Stimulated activated CD4-positive, alpha-beta T cell treated with anti-CD3 and anti-CD28 coated beads, Interleukin-4, amount 100 ng/mL, for 1 hour (primary cell): ENCODE data around the gene PTTG1IP.
"Not testable (repeated sequence)": the region's sequence is repeated elsewhere in the genome, so short reads cannot be mapped to it uniquely, and the experiment has no call there.

Source experiments
- DNase-seq: peaks from one replicate; pipeline ENCODE4 v3.0.0-alpha.2; 2020

The PTTG1IP gene

DNA sequence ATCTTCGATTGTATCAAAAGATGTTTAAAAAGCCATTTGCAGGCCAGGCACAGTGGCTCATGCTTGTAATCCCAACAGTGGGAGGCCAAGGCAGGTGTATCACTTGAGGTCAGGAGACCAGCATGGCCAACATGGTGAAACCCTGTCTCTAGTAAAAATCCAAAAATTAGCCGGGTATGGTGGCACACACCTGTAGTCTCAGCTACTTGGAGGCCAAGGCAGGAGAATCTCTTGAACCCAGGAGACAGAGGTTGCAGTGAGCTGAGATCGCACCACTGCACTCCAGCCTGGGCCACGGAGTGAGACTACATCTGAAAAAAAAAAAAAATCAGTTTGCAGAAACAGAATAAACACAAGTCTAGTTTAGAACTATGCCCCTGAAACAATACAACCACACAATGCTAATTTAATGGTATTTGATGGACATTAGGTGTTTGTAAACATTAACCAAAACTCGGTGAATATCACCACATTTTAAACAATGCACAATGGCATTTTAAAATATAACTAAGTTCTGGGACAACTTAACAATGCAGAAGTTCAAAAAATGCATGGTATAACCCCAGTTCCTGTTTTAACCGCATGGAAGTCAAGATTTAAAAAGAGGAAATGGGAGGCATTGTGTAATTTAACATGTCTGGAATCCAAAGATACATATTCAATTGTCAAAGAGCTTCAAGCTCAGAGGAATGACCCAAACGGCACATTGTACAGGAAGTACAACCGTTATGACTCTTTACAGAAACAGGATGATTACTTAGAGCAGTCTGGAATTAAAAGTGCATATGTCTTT, 7.1 kb upstream of the PTTG1IP start:
- DNase-seq, result no peak

DNA sequence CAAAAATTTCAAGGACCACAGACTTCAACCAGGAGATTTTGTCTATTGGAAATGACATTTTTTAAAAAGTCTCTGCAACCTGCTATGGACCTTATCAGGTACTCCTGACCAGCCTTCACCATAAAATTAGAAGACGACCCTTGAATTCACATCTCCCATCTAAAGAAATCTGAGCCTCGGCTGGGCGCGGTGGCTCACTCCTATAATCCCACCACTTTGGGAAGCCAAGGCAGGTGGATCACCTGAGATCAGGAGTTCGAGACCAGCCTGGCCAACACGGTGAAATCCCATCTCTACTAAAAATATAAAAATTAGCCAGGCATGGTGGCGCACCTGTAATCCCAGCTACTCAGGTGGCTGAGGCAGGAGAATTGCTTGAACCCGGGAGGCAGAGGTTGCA, 5.7 kb upstream of the PTTG1IP start:
- not testable (repeated sequence) for DNase-seq

DNA sequence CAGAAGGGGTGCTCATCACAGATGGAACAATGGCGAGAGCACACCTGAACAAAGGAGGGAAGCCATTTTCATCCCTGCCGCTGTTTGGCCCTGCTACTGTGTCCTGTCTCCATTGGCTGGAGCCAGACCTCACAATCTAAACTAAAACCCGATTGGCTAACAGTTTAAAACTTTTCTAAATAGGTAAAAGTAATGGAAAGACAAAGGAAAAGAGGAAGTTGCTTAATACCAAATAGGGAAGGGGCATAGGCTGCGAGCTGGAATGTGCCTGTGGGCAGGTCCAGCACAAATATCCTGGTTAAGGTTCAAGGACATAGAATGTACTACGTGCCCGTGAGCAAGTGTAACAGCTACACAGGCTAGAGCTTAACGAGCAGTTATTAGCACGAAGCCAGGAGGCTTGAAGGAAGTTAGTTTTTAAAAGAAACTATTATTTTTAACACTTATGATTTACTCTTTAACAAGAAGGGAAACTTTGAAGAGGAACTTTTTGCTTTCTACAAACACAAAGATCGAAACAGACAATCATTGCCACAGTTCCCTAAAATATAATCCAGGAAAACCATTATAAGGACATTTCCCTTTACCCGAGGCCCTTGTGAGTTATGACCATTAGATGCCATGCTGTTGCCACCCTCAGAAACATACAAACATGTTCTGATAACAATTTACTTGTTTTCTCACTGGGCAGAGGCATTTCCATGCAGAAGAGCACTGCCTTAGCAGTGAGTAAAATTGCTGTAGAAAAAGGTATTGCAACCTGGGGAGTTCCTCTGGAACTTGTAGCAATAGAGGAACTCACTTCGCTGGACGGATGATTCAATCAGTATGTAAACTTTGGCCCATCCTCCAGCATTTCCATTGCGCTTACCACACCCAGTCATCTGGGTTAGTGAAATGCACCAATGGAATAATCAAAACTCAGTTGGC, 4.8 kb upstream of the PTTG1IP start:
- DNase-seq, result no peak

DNA sequence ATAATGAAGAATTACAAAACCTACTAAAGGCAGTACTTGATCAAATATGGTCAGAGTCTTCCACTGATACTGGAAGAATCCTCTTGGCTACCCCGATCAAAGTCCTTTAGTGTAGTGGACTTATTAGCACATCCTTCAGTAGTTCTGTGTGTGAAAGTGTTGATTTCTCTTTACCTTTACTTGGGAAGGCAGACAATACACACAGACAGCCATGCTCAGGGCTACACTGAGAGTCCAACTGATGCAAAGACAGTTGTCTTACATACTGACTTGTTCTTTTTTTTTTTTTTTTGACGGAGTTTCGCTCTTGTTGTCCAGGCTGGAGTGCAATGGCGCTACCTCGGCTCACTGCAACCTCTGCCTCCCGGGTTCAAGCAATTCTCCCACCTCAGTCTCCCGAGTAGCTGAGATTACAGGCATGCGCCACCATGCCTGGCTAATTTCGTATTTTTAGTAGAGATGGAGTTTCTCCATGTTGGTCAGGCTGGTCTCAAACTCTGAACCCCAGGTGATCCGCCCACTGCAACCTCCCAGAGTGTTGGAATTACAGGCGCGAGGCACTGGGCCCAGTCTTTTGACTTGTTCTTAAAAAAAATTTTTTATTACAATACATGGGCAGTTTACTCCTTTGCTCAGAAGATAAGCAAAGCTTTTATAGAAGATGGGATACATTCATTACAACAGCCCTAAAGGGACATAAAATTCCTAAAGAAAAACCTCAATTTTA, 3.5 kb upstream of the PTTG1IP start:
- no peak for DNase-seq

DNA sequence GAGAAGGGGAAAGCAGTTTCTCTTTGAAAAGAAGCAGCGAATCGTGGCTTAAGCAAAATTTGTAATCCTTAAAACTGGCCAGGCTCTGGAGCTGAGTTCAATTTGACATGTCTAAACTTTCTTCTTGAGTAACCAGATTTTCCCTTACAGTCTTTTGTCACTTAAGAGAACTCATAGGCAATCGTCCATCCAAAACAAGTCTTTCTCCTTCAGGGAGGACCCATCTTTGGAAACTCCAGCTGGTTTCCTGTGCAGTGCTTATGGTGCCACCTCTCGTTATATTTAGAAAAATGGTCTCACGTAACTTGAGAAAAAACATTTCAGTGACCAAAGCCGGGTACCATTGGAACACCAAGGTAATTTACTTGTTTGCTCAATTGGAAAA, 1.8 kb upstream of the PTTG1IP start:
- no peak for DNase-seq

DNA sequence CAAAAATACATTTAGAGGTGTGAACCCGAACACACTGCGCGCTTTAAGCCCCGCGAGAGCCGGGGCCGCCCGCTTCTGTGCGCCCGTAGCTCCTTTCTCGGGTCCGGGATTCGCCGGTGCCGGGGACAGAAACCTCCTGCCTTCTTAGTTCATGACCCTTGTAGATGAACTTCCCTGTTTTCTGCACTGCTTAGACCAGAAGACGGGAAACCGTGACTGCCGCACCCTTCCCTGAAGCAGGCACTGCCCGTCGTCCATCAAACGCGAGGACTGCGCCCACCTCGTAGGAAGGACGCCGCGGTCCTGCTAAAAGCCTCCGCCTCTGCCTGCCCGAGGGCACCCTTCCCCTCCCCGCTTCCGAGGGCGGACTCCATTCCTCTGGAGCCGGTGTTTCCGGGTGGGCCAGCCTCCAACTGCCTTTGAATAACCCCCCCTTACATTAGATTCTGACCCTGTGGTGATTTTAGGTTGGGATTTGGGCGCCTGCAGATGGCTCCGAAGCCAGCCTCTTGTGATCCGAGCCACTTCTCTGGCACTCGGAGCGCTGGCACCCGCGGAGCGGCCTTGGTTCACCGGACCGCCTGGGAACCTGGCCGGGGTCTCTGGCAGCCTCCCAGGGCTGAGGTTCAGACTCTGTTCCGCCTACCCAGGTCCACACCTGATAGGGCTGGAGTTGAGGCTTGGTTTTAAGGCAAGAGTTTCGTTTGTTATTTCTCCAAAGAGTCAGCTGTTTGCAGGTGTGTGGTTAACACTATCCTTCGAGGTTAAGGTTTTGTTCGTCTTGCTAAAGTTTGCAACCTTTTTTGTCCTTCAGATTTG, 1.2 kb upstream of the PTTG1IP start:
- peak; percentile 32 for DNase-seq

DNA sequence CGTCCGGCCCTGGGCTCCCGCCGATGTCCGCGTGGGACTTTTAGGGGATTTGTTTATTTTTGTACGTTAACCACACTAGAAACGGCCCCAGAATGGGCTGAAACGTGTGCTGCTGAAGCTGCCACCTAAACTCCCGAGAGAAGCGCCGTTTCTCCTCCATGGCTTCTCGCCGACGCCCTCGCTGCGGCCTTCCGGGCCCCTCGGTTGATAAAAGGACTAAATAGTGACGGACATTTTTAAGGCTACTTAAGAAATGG, 678 bp upstream of the PTTG1IP start:
- no peak for DNase-seq

DNA sequence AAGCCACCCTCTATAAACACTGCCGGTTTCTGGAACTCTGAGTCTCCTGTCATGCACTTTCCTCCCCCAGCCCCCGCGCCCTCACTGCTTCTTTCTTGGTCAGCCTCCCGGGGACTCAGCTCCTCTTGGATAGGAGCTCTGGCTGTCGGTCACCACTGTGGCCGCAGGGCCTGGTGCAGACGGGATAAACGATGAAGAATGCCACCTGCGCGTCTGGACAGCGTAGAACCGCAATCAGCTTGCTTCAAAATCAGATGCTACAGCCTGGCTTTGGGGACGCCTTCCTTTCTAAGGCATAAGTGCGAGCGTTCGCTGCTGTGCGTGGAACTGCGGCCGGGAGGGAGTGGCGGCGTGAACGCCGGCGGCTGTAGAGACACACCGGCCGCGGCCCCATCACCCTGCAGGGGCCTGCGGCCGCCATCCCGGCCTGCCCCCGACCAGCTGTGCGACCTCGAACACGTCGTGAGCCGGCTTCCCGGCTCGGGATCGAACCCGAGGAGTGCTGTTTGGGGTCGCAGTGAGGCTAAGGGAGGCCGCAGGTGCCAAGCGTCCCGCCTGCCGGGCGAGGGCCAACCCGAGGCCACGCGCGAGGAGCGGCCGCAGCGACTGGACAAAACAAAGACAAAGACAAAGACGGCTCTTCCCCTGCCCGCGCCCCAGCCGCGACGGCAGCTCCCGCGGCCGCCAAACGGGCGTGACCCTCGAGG, 688 bp downstream of the PTTG1IP start:
- no peak for DNase-seq

DNA sequence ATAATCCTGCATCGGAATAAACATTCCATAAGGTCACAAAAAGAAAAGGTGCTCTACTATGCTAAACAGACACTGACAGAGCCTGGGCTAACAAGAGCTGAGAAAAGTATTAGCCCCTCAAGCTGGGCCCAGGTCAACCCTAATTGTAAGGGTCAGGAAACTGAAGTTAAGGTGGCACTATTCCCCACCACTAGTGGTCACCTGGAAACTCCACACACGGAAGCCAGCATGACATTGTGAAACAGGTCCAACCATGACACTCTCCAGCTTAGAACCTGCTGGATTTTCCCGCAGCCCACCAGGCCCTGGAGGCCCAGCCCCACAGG, 1.2 kb downstream of the PTTG1IP start:
- no peak for DNase-seq

DNA sequence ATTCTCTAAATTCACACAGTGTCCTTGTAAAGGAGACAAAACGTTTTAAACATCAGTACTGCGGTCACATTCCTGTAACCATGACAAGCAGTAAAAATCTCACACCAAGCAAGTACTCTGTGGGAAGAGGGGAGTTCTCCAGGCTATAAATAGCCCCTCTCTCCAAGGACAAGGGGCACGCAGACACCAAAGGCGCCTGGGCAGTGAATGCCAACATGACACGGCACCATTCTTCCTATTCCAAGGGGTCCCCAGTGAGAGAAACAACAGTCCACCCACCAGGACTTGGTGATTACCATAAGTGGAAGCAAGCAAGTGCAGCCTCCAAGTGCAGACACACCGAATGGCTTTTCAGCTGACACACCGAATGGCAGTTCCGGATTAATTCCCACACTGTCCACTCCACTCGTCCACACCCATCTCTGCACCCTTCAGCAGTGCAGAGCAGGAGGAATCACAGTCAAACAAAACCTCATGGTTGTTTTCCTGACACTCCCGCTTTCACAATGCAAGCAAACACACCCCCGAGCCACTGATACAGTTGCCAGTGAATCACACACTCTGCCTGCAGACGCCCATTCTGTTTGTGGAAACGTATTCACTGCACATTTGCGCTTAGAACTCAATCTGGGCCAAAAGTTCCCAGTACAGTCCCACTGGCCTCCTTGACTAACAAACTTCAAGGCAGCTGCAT, 1.8 kb downstream of the PTTG1IP start:
- DNase-seq, result peak; percentile 28

DNA sequence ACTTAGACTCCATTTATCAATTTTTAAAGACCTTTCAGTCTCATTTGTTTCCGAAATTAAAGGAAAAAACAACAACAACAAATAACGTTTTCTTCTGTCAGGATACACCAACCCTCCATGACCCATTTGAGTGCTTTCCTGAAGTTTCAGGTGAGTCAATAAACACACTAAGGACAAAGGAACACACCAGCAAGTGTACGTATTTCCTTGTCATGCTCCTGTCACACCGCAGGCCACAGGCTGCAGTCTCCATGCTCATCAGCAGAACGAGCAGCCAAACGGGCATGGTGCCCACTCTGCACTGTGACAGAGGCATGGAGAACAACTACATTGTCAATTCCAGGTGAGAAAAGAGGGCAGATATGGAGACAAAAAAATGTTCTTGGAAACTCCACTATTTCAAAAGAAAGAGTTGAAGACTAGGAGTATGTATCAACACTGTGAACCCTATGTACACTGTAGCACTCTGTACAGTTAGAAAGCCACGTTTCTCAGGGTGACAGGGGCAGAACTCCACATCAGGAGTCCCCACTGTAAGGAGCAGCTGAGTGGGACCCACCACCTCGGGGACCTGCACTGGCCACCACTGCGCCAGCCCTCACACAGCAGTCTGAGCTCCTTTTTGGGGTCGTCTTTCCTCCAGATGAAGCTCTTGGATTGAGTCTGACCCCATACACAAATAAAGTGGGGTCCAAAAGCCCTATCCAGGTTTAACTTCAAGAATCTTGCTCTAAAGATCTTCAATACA, 2.6 kb downstream of the PTTG1IP start:
- no peak for DNase-seq

DNA sequence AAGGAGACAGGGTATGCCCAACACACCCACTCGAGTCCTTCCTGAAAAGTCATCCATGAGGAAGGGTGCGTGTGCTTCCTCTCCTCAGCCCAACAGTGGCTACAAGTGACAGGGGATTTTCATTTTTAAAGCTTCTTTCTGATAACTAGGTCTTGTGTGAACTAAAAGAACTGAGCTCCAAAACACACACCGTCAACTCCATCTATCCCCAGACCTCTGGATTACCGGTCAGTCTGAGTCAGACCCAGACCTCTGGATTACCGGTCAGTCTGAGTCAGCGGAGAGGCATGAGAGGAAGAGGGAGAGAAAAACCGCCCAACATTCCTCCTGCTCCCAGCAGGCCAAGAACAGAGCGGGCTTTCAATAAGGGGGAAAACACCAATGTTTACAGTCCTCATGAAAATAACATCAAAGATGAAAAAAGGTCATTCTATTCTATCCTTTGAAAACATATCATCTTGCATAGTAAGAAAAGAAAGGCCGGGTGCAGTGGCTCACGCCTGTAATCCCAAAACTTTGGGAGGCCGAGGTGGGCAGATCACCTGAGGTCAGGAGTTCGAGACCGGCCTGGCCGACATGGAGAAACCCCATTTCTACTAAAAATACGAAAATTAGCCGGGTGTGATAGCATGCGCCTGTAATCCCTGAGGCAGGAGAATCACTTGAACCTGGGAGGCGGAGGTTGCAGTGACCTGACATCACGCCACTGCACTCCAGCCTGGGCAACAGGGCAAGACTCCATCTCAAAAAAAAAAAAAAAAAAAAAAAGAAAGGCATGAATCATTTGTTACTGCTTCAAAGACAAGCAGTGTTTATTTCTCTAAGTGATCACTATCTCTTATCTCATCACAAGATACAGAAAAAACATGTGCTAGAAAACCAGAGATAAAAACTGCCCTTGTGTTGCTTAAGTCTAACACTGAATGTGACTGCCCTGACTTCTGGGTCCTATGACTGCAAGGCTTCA, 3.4 kb downstream of the PTTG1IP start:
- DNase-seq, result no peak

DNA sequence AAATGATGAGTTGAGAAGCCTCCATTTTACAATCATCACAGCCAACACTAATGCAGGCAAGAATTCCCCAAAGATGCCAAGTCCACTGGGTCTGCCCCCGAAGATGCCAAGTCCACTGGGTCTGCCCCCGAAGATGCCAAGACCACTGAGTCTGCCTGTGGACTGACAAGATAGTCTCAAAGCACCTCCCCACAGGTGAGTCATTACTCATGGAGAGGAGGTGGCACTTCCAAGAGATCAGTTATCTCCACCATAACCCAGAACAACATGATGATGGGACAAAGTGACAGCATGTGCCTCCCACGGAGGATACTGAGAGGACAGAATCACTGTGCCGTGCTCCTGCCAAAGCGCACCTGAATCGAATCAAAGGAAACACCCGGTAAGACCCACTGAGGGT, 4.8 kb downstream of the PTTG1IP start:
- no peak for DNase-seq

DNA sequence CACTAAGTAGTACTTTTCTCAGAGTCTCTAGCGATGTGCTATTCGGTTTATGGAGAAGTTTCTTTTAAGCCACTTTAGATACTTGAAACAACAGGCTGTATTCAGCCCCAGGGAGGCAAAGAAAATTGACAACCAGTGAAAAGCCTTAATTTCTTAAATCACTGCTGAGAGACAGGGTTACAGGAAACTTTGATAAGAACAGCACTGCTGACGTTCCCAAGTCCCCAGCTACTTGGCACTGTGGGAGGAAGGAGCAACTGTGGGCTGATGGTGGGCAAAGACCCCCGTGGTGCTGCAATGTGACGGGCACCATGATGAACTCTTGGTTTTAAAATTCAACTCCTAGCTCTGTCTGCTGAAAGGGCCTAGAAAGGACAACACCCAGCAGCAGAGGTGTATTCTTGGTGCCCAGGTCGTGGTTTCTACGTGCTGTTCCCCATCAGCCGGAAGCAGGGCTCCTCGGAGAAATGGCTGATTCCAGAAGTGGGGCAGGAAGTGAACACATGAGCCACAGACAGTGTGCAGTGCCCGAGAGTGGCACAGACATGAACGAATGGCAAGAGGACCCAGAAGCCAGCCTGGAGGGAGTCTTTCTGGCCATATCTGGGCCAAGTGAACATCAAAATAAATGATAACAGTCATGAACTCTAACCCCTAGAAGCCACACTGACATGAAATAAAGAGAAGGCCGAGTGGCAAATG, 5.3 kb downstream of the PTTG1IP start:
- DNase-seq, result no peak

DNA sequence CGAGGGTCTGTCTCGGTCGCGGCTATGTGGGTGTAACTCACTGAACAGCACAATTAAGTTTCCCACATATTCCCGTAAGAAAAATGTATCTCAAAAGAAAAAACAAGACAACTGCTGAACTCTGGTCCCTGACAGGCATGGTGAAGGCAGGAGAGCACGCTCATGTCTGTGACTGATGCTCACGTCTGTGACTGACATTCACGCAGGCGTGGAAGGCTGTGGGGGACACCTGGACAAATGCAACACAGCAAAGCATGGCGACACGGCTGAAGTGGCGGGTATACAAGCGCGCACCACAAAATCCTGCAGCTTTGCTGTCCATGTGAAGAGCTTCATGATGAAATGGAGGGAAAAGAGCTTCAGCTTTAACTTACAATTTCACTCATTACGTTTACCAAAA, 6.0 kb downstream of the PTTG1IP start:
- no peak for DNase-seq

DNA sequence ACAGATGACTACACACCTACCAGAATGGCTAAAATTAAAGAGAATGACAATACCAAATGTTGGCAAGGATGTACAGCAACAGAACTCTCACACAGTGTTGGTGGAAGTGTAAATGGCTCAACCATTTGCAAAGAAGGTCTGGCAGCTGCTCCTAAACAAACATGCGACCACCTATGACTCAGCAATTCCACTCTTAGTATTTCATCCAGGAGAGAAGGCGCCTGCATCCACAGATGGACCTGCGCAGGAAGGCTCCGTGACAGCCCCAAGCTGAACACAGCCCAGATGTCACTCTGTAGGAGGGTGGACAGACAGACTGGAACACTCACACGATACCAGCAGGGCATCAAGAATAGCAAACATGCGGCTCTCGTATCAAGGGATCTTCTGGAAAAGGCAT, 6.7 kb downstream of the PTTG1IP start:
- DNase-seq, result no peak

DNA sequence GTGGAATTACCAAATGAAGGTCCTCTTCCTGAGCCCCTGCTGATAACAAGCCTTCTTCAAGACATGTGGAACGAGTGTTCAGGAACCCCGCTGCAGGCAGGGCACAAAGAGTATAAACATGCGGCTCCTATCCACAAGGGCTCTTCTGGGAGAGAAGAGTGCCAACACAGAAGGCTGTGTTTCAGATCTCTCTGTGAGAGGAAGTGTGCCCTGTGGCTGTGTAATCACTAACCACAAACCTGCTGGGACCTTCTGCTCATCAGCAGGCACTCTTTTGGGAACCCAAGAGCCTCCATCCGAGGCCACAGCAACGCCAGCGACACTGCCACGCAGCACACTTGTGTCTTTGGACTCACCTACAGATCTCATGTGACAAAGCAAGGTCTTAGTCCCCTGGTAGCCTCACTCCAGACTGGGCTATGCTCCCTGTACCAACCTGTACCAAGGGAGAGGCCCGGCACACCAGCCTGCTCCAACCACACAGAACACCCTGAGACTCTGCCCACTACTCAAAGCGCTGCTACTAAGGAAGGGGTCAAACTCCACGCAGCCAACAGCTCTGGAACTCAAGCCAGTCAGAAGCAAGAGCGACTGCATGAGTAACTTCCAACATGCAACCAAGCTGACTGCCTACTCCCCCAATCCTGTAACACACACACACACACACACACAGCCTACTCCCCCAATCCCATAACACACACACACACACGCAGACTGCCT, 7.8 kb downstream of the PTTG1IP start:
- DNase-seq, result no peak
